WI38 (cell line): ENCODE results near the gene S100A11.

Experiments
- H3K4me3 ChIP-seq: 2 replicates; pipeline ENCODE4 v1.5.1; 2011; ENCODE audit warnings: low read depth, mild to moderate bottlenecking, control low read depth, low read length
- TF ChIP-seq, protein P1 (sequence below): IDR thresholded peaks from 2 replicates; pipeline ENCODE4 v1.5.1; 2012; ENCODE audit warnings: low read depth, mild to moderate bottlenecking, control low read depth, low read length

Gene S100A11

DNA sequence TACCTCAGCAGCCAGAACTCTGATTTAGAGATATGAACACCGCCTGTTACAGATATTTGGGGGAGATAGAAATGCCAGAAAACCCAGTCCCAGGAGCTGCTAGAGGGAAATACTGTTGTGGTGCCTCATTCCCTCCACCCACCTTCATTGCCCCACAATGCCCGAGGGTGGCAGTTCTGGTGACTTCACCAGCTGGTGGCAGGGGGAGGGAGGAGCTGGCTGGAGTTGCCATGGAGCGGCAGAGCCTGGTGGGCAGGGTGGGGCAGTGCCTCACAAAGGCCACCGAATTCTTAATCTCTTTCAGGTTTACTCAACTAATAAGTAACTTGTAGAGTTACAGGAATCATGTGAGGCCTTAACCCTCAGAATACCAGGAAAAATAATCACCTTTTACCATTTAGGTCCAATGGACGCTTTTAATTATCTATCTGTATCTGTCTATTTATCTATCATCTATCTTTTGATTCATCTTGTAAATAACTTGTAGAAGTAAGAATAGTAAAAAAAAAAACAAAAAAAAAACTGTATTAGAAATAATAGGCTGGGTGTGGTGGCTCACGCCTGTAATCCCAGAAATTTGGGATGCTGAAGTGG, 11.7 kb upstream of the S100A11 start:
- peak overlapping the region; percentile 33 for H3K4me3 ChIP-seq
- TF ChIP-seq, protein P1, sequence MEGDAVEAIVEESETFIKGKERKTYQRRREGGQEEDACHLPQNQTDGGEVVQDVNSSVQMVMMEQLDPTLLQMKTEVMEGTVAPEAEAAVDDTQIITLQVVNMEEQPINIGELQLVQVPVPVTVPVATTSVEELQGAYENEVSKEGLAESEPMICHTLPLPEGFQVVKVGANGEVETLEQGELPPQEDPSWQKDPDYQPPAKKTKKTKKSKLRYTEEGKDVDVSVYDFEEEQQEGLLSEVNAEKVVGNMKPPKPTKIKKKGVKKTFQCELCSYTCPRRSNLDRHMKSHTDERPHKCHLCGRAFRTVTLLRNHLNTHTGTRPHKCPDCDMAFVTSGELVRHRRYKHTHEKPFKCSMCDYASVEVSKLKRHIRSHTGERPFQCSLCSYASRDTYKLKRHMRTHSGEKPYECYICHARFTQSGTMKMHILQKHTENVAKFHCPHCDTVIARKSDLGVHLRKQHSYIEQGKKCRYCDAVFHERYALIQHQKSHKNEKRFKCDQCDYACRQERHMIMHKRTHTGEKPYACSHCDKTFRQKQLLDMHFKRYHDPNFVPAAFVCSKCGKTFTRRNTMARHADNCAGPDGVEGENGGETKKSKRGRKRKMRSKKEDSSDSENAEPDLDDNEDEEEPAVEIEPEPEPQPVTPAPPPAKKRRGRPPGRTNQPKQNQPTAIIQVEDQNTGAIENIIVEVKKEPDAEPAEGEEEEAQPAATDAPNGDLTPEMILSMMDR: no peak

DNA sequence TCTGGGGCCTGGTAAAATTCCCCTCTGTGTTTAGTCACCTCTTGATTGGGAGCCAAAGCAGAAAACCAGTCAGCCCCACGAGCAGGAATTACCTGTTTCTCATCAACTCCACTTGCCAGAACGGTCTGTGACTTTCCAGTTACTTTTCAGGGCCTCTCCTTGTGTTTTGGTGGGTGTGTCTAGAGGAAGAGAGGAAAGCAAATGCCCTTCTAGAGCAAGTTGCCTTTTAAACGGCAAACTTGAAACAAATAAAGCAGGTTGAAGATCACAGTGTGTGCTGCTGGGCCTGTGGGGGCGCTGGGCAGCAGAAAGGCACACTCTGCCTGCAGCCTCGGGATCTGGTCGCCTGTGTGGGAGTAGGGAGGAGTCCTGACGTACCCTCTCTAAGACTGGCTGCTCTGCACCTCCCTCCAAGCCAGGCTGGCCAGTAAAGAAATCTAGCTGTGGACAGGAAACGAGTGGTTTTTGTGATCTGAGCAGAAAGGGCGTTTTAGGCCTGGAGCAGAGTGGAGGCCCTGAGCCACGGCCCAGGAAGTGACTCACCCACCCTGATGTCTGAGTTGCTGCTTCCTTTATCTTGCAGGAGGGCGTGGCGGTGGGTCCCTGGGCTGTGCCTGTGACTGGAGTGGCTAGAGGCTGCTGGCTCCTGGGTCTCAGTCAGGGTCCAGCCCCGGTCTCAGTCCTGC, 11.1 kb upstream of the S100A11 start:
- TF ChIP-seq, protein P1: peak; percentile 60

DNA sequence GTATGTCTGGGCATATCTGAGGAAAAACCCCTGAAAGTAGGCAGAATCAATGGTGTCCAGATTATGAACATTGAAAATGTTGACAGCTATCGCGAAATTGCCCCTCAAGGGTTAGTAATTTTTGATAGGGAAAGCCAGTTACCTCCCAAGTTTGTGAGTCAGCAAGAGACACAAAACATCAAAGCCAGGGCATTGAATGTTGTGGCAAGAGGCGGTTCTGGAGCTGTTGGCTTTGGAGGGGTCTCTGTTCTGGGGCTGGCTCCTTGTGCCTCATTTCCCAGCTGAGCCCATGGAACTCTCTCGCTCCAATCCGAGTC, 10.6 kb upstream of the S100A11 start:
- TF ChIP-seq, protein P1: no peak
- H3K4me3 ChIP-seq: peak overlapping the region; percentile 43

More for the DNA sequence above, 11.1 kb upstream of the S100A11 start:
- peak overlapping the region; percentile 43 for H3K4me3 ChIP-seq

DNA sequence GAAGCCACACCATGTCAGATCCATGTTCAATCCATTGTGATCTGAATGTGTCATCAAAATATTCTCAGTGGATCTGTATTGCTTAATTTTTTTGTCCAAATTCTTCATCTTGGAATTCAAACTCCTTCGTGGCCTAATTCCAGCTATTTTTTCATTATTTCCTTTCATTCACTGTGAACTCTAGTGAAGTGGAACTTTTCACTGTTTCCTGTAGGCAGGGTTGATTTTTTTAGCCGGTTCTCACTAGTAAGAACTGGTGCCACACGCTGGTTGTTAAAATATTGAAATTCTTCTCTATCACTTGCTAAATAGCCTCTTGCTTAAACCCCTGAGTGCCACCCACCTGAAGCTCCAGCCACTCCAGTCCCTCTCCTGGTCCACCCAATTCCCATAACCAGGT, 7.6 kb upstream of the S100A11 start:
- H3K4me3 ChIP-seq: no peak overlapping the region
- TF ChIP-seq, protein P1: no peak

DNA sequence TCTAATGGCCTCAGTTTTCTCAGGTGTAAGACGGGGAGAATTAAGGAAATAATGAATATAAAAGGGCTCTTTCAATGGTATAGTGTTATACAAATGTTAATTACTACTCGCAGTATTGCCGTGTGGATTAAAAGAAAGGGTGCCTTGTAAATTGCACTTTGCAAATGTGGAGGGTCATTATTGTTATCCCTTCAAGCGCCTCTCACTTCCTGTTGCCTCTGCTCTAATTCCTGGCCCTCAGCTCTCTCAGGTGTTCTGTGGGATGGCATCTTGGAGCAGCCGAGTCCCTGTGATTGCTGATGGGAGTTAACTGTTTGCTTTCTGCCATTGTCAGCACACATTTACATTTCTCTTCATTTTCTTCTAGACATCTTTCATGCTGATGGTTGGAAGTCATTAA, 7.1 kb upstream of the S100A11 start:
- TF ChIP-seq, protein P1: no peak
- no peak overlapping the region for H3K4me3 ChIP-seq

DNA sequence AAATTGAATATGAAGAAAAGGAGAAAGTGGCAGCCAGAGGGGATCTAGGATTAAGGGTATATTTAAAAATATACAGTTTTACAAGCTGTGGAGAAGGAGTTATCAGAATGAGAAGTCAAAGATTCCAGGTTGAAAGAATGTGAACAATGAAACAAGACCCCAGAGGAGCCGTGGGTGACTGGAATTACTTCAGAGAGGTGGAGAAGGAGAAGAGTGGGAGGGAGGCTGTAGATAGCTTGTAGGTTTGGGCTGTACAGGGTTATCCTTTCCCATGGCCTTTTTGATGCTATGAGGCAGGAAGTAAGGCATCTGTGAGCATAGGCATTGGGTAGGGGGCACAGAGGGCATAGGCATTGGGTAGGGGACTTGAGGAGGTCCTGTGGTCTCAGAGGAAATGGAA, 5.2 kb upstream of the S100A11 start:
- TF ChIP-seq, protein P1: no peak
- H3K4me3 ChIP-seq: no peak overlapping the region

DNA sequence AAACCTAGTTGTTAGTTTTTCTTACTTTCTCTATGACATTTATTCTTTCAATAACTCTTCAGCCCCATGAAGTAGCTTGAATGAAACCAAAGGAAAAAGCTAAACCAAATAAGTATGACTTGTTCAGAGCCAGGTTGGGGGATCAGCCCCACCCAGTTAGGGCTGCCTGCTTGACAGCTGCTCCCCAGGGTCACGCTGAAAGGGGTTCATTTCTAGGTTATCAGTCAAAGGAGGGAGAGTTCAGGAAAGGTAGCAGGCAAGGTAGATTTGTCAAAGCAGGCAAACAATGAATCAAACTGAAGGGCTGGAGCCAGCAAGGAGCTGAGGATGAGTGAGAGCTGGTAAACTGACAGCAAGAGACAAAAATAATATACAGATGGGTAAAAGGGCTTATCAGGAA, 3.1 kb upstream of the S100A11 start:
- TF ChIP-seq, protein P1: no peak

More for the DNA sequence above, 3.1 kb upstream of the S100A11 start:
- H3K4me3 ChIP-seq: no peak overlapping the region
